H9 (cell line): ENCODE measurements around the gene TEX55. TPM values are rescaled to one million over a fixed set of nuclear protein-coding genes. Genes with fewer than 3 reads are reported as not detected.

Experiments
- DNase-seq: peaks from one replicate; pipeline ENCODE4 v3.0.0-alpha.2; 2017
- H2AFZ ChIP-seq: one replicate; pipeline ENCODE4 v1.6.1; 2013; ENCODE audit warnings: mild to moderate bottlenecking, low read length, control low read depth, moderate library complexity
- H2AK5ac ChIP-seq: 2 replicates; pipeline ENCODE4 v1.6.1; 2013; ENCODE audit warnings: low read length, control low read depth, mixed read lengths; ENCODE audit not compliant: insufficient read length
- H2BK120ac ChIP-seq: one replicate; pipeline ENCODE4 v1.6.1; 2013; ENCODE audit warnings: low read depth, mild to moderate bottlenecking, low read length, control low read depth, inconsistent platforms; ENCODE audit not compliant: poor library complexity, severe bottlenecking
- H2BK12ac ChIP-seq: 2 replicates; pipeline ENCODE4 v1.6.1; 2013; ENCODE audit warnings: low read length, control low read depth, mixed read lengths, low read depth; ENCODE audit not compliant: insufficient read length
- H2BK15ac ChIP-seq: 2 replicates; pipeline ENCODE4 v1.6.1; 2013; ENCODE audit warnings: low read depth, low read length, control low read depth
- H2BK20ac ChIP-seq: one replicate; pipeline ENCODE4 v1.6.1; 2013; ENCODE audit warnings: low read depth, mild to moderate bottlenecking, low read length, control low read depth, inconsistent platforms; ENCODE audit not compliant: poor library complexity, severe bottlenecking
- H2BK5ac ChIP-seq: 2 replicates; pipeline ENCODE4 v1.6.1; 2013; ENCODE audit warnings: low read length, control low read depth, mixed read lengths; ENCODE audit not compliant: insufficient read length
- H3K14ac ChIP-seq: 2 replicates; pipeline ENCODE4 v1.6.1; 2013; ENCODE audit warnings: low read length, control low read depth; ENCODE audit not compliant: insufficient read depth
- H3K18ac ChIP-seq: 2 replicates; pipeline ENCODE4 v1.6.1; 2013; ENCODE audit warnings: low read depth, mild to moderate bottlenecking, mixed read lengths, low read length, control low read depth; ENCODE audit not compliant: insufficient read length
- H3K23ac ChIP-seq: 2 replicates; pipeline ENCODE4 v1.6.1; 2013; ENCODE audit warnings: low read length, control low read depth, mixed read lengths, low read depth; ENCODE audit not compliant: insufficient read length
- H3K23me2 ChIP-seq: 2 replicates; pipeline ENCODE4 v1.6.1; 2013; ENCODE audit warnings: low read depth, mild to moderate bottlenecking, mixed read lengths, low read length, control low read depth; ENCODE audit not compliant: insufficient read length, poor library complexity, severe bottlenecking
- H3K27ac ChIP-seq: 2 replicates; pipeline ENCODE4 v1.5.1; 2013; ENCODE audit warnings: low read length, control low read depth, mixed read lengths, low read depth; ENCODE audit not compliant: insufficient read length
- H3K27me3 ChIP-seq: 2 replicates; pipeline ENCODE4 v1.6.1; 2013; ENCODE audit warnings: low read length, control low read depth, inconsistent platforms; ENCODE audit not compliant: insufficient read depth
- H3K4ac ChIP-seq: 2 replicates; pipeline ENCODE4 v1.6.1; 2013; ENCODE audit warnings: low read depth, mild to moderate bottlenecking, control low read depth, inconsistent platforms, low read length, moderate library complexity
- H3K4me1 ChIP-seq: 2 replicates; pipeline ENCODE4 v1.6.1; 2013; ENCODE audit warnings: low read length, control low read depth, inconsistent platforms; ENCODE audit not compliant: insufficient read depth
- H3K4me2 ChIP-seq: 2 replicates; pipeline ENCODE4 v1.6.1; 2013; ENCODE audit warnings: low read length, control low read depth, mixed read lengths; ENCODE audit not compliant: insufficient read length, insufficient read depth
- H3K56ac ChIP-seq: 2 replicates; pipeline ENCODE4 v1.6.1; 2013; ENCODE audit warnings: low read depth, mild to moderate bottlenecking, mixed read lengths, low read length, control low read depth; ENCODE audit not compliant: insufficient read length
- H3K79me1 ChIP-seq: 2 replicates; pipeline ENCODE4 v1.6.1; 2013; ENCODE audit warnings: low read depth, mild to moderate bottlenecking, moderate library complexity, low read length, control low read depth, inconsistent platforms; ENCODE audit not compliant: insufficient read depth, poor library complexity, severe bottlenecking
- H3K79me2 ChIP-seq: 2 replicates; pipeline ENCODE4 v1.6.1; 2013; ENCODE audit warnings: low read length, control low read depth, inconsistent platforms; ENCODE audit not compliant: insufficient read depth
- H3K9ac ChIP-seq: 2 replicates; pipeline ENCODE4 v1.6.1; 2013; ENCODE audit warnings: low read length, control low read depth, mixed read lengths; ENCODE audit not compliant: insufficient read length; ENCODE audit errors: extremely low read depth
- H3K9me3 ChIP-seq: one replicate; pipeline ENCODE4 v1.6.1; 2013; ENCODE audit warnings: low read depth, low read length, inconsistent platforms; ENCODE audit not compliant: control insufficient read depth
- H3T11ph ChIP-seq: one replicate; pipeline ENCODE4 v1.6.1; 2013; ENCODE audit warnings: mild to moderate bottlenecking, low read length, control low read depth, inconsistent platforms
- H4K20me1 ChIP-seq: one replicate; pipeline ENCODE4 v1.6.1; 2013; ENCODE audit not compliant: control insufficient read depth, insufficient read length, insufficient read depth
- H4K5ac ChIP-seq: 2 replicates; pipeline ENCODE4 v1.6.1; 2013; ENCODE audit warnings: low read depth, mild to moderate bottlenecking, mixed read lengths, low read length, control low read depth; ENCODE audit not compliant: insufficient read length
- H4K8ac ChIP-seq: replicated peaks from 2 replicates; pipeline ENCODE4 v1.6.1; 2013; ENCODE audit warnings: low read length, control low read depth, mixed read lengths, low read depth; ENCODE audit not compliant: insufficient read length
- H4K91ac ChIP-seq: 2 replicates; pipeline ENCODE4 v1.6.1; 2013; ENCODE audit warnings: low read depth, mild to moderate bottlenecking, moderate library complexity, mixed read lengths, low read length, control low read depth; ENCODE audit not compliant: insufficient read length
- H3K27ac Mint-ChIP-seq, 3 experiments: 2 replicates in 2 of 3; 3 replicates in 1 of 3; pipeline ENCODE4 v1.8.0; 2020 to 2021; ENCODE audit warnings: mixed read lengths in 3 of 3, mild to moderate bottlenecking in 1 of 3, moderate library complexity in 1 of 3
- H3K27me3 Mint-ChIP-seq: 2 replicates; pipeline ENCODE4 v1.8.0; 2021; ENCODE audit warnings: low read depth, mild to moderate bottlenecking, moderate library complexity, mixed read lengths
- H3K36me3 Mint-ChIP-seq, 3 experiments: 2 replicates in 2 of 3; 3 replicates in 1 of 3; pipeline ENCODE4 v1.8.0; 2020 to 2021; ENCODE audit warnings: low read depth in 3 of 3, mixed read lengths in 3 of 3; ENCODE audit not compliant: insufficient read depth in 1 of 3
- H3K4me1 Mint-ChIP-seq, 2 experiments: 2 replicates each; pipeline ENCODE4 v1.8.0; 2020; ENCODE audit warnings: mixed read lengths in 2 of 2
- H3K4me3 Mint-ChIP-seq, 2 experiments: 2 replicates in 1 of 2; 3 replicates in 1 of 2; pipeline ENCODE4 v1.8.0; 2020 to 2021; ENCODE audit warnings: mild to moderate bottlenecking in 2 of 2, mixed read lengths in 2 of 2, moderate library complexity in 1 of 2
- H3K9me3 Mint-ChIP-seq, 2 experiments: 2 replicates in 1 of 2; 3 replicates in 1 of 2; pipeline ENCODE4 v1.8.0; 2020; ENCODE audit warnings: mild to moderate bottlenecking in 2 of 2, mixed read lengths in 2 of 2, moderate library complexity in 1 of 2
- CTCF ChIP-seq: fragments of 200-600 bp; sonication (generic); conservative IDR thresholded peaks from 3 replicates; pipeline ENCODE4 v1.8.0; 2021; ENCODE audit warnings: antibody characterized with exemption, mild to moderate bottlenecking
- WGBS: extraction: QIAGEN DNeasy Blood & Tissue Kit; methylation state at CpG from one replicate; pipeline ENCODE4 v1.1.7; 2013; ENCODE audit warnings: missing lambda C conversion rate, low lambda C conversion rate, mixed read lengths; ENCODE audit not compliant: insufficient read length; ENCODE audit errors: extremely low coverage; 5-methylcytosine and 5-hydroxymethylcytosine counted together
- total RNA-seq: library from RNA; stranded (reverse); gene quantifications from 2 replicates; pipeline ENCODE4 v1.2.1, GENCODE V29; 2021

The TEX55 gene
- total RNA-seq, 1 experiment from 2014 or later = not detected

DNA sequence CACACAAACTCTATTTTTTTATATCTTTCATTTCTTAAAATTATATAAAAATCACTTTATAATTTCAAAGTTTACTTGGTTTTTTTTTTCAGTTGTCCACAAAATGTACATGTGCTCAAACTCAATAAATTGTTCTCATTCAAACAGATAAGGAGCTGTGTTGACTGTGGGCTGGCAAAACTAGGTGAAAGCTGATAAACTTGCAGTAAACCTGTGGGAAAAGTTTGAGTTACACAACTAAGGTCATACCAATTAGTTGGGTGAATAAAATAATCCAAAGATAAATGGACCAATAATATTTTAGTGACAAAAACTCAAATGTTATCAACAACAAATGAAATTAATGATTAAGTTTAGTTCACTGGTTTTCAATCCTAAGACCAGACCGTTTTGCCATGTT lies 14.8 kb downstream of the TEX55 start:
- Histone ChIP-seq H3K14ac (no peak overlapping the region), H3K23me2 (no peaks in the 10 kb centered on the region), H2BK20ac (no peak overlapping the region), H4K8ac (no peak overlapping the region), H2AK5ac (no peak overlapping the region), H4K20me1 (no peaks in the 10 kb centered on the region), H3K23ac (no peak overlapping the region), H3K79me2 (no peaks in the 10 kb centered on the region), H3K4me2 (no peak overlapping the region), H3K4ac (no peak overlapping the region), H4K5ac (no peak overlapping the region), H2BK5ac (no peak overlapping the region), H2AFZ (no peak overlapping the region), H3K4me1 (no peaks in the 10 kb centered on the region), H3K9me3 (peaks cover 9% of the 10 kb centered on the region), H3K9ac (no peak overlapping the region), H2BK120ac (no peak overlapping the region), H3K79me1 (no peaks in the 10 kb centered on the region), H2BK12ac (no peak overlapping the region), H2BK15ac (no peak overlapping the region), H3K56ac (no peak overlapping the region), H3K27ac (no peak overlapping the region), H3T11ph (no peak overlapping the region), H3K18ac (no peak overlapping the region), H3K27me3 (no peaks in the 10 kb centered on the region), H4K91ac (no peak overlapping the region)
- DNase-seq = no peak
- Mint-ChIP-seq H3K4me1 (no peaks in the 10 kb centered on the region), H3K4me3 (no peak overlapping the region), H3K27ac (no peak overlapping the region), H3K27me3 (peaks cover 4% of the 10 kb centered on the region), H3K9me3 (peaks cover 34 to 35% of the 10 kb centered on the region in 2 experiments), H3K36me3 (peaks cover 12 to 35% (median 25%) of the 10 kb centered on the region in 3 experiments)
- WGBS = no CpG with 5 or more reads among the region's 1 CpG
- TF ChIP-seq CTCF = no peak
